ENCODE results near the gene HS3ST3A1.

GRCh38 chr17:13646411-13646810 lies 44.7 kb upstream of the HS3ST3A1 start:
- TF ChIP-seq, protein P1, sequence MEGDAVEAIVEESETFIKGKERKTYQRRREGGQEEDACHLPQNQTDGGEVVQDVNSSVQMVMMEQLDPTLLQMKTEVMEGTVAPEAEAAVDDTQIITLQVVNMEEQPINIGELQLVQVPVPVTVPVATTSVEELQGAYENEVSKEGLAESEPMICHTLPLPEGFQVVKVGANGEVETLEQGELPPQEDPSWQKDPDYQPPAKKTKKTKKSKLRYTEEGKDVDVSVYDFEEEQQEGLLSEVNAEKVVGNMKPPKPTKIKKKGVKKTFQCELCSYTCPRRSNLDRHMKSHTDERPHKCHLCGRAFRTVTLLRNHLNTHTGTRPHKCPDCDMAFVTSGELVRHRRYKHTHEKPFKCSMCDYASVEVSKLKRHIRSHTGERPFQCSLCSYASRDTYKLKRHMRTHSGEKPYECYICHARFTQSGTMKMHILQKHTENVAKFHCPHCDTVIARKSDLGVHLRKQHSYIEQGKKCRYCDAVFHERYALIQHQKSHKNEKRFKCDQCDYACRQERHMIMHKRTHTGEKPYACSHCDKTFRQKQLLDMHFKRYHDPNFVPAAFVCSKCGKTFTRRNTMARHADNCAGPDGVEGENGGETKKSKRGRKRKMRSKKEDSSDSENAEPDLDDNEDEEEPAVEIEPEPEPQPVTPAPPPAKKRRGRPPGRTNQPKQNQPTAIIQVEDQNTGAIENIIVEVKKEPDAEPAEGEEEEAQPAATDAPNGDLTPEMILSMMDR (IDR thresholded peaks at IDR 0.05), result no peak
- TF ChIP-seq POLR2AphosphoS5 (IDR thresholded peaks at IDR 0.05) (no peak), POLR2A (IDR thresholded peaks at IDR 0.05) (no peak), EP300 (IDR thresholded peaks at IDR 0.05) (no peak)
